Measurements from ENCODE around the gene DDR2.
A peak's percentile ranks its signal among the peaks of the same experiment; 100 is the strongest.
"Not testable (repeated sequence)": the region's sequence is repeated elsewhere in the genome, so short reads cannot be mapped to it uniquely, and the experiment has no call there.

DDR2 gene

DNA sequence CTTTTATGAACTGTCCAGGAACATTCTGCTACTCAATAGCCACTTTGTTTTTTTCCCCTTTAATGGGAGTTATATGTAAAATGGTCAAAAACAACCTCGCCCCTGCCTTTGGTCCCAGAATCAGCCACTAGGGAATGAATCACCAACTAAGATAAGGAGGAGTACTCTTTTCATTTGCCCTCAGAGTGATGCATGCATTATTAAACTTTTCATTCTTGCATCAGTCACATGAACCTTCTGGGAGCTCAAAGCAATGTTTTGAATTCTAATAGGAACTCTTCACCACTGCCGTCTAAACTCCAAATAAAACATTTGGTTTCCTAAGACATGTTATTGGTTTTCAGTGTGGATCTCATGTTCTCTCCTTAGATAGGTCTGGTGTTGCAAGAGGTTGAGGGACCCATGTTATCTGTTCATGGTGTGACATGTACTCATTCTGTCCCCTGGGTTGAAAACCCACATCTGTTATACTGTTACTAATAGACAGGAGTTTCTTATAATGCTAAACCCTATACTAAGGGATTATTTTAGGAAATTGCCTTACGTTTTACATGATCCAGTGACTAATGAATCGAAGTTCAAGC lies 140.4 kb downstream of the DDR2 start:
- no peak for DNase-seq (ENCODE audit: low read depth in 3 of 3)

DNA sequence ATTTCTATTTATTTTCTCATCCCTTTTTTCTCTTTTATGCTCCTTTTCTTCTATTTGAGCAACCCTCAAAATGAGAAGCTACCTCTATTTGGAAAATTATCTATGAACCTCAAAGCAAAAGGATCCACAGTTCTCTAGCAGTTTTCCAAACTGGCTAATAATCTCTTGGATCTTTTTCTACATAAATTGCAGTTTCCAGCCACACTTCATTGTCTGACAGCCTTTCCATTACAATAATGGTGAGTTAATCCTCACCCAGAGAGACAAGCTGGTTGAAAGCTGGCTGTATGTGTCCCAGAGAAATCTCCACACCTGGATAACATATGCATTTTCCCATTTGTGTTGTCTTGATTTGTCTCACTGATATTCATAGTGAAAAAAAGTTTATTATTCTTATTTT lies 141.7 kb downstream of the DDR2 start:
- DNase-seq (ENCODE audit: low read depth in 3 of 3), result no peak

DNA sequence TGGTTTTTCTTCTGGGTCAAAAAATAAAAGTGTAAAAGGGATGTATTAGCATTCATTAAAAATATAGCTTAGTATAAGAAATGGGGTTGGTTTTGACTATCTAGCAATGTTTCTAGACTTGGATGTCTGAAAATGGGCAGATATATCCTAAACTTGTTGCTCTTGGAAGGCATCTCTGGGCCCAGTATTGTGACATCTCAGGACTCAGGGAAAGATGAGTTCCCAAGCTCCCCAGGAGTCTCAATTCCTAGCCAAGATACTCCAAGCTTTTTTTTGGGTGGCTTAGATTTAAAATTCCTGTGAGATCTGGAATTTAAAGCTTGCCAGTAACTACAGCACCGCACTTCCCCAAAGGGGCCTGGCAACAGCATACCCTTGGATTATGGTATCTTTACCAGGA lies 146.8 kb downstream of the DDR2 start:
- DNase-seq (ENCODE audit: low read depth in 3 of 3), result no peak

GRCh38 chr1:162782671-162783070 lies 150.4 kb downstream of the DDR2 start:
- no peak for DNase-seq (ENCODE audit: low read depth in 3 of 3)

GRCh38 chr1:162784926-162785325 lies 152.7 kb downstream of the DDR2 start:
- not testable (repeated sequence) for DNase-seq (ENCODE audit: low read depth in 3 of 3)

- not testable (repeated sequence) for DNase-seq (ENCODE audit: low read depth in 3 of 3)
These were observed 156.5 kb downstream of the DDR2 start for GRCh38 chr1:162788783-162789182.

DNA sequence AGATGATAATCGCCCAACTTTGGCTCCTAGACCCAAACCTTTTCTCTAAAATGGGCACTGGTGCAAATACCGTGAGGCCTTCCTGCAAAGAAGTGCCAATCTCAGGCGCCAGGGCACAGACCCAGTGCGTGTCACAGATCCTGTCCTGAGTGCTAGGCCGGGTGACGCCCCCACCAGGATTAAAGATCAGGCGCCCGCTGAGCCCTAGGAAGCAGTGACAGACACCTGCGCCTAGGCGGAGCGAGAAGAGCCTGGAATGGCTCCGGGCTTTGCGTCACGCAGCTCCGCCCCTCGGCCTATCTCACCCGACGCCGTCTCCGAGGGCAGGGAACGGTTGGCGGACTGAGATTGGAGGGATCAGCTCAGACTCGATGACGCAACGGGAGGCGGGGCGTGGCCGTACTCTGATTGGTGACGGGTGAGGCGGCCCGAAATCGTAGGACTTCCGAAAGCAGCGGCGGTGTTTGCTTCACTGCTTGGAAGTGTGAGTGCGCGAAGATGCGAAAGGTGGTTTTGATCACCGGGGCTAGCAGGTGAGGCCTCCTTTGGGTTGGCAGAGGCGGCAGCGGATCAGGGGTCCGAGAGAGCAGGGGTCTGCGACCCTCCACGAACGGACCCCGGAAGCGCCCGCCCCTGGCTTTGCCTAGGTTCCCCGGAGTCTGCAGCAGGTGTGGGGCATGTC lies 158.2 kb downstream of the DDR2 start, which contains the start of gene HSD17B7:
HSD17B7 (plus strand) TSS at position 400 of the 682 bp plus-strand sequence; CDS start at position 499, 99 bp downstream.
- DNase-seq (ENCODE audit: low read depth in 3 of 3), result peak; percentile 38 to 62 (median 49)

GRCh38 chr1:162790985-162791357 lies 158.7 kb downstream of the DDR2 start:
- DNase-seq (ENCODE audit: low read depth in 3 of 3), result not testable (repeated sequence)

- DNase-seq (ENCODE audit: low read depth in 3 of 3), result not testable (repeated sequence)
These were observed 162.0 kb downstream of the DDR2 start for GRCh38 chr1:162794284-162794683.

- DNase-seq (ENCODE audit: low read depth in 3 of 3), result not testable (repeated sequence)
These were observed 164.5 kb downstream of the DDR2 start for GRCh38 chr1:162796617-162797279.

DNA sequence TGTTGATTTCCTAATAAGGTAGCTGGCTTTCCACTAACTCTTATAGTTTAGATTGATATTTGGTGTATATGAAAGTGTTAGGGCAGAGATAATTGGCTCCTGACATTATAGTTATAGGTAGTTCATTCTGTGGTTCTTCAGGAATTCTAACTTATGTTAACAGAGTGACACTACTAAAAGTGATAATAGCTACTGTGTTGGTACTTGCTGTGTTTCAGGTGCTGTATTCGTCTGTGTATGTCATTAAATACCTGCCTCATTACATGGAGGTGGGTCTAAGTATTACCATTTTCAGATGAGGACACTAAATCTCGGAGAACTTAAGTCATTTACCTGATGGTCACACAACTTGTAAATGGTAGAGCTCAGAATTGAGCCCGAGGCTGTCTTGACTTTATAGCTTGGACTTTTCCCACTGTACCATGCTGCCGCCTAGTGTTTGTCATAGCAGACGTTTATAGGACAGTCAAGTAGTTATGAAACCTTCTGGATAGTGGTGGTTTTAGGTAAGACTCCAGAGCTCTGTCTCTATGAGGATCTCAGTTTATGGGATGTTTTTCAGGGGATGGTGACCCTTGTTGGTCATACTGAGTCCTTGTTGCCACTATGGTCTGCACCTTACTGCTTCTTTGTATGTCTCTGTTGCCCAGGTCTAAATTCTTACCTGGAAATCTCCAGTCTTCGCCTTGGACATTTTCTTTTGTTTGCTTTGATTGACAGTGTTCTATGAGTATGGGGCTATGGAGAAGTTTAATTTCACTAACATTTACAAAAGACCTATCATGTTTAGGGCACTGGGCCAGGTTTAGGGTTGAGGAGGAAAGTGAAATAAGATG lies 167.9 kb downstream of the DDR2 start:
- not testable (repeated sequence) for DNase-seq (ENCODE audit: low read depth in 3 of 3)

GRCh38 chr1:162807503-162807902 lies 175.2 kb downstream of the DDR2 start:
- not testable (repeated sequence) for DNase-seq (ENCODE audit: low read depth in 3 of 3)

- not testable (repeated sequence) for DNase-seq (ENCODE audit: low read depth in 3 of 3)
These were observed 180.1 kb downstream of the DDR2 start for GRCh38 chr1:162812357-162812756.

DNA sequence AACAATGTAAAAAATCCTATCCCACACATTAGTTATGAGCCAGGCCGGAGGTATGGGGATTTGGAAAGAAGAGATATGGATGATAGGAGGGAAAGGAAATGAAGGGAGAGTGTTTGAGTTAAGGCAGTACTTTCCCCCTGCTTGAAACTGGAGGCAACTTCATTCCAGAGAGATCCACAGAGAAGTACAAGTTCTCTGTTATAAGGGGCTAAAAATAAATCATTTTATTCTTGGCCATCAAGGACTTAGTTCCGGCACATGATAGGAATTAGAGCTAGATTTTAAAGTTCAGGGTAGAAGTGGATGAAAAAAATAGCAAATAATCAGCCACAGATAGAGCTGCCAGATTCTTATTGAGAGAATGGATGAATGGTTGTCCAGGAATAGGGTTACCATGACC lies 185.9 kb downstream of the DDR2 start:
- not testable (repeated sequence) for DNase-seq (ENCODE audit: low read depth in 3 of 3)

- DNase-seq (ENCODE audit: low read depth in 3 of 3), result not testable (repeated sequence)
These were observed 186.4 kb downstream of the DDR2 start for GRCh38 chr1:162818666-162819065.

DNA sequence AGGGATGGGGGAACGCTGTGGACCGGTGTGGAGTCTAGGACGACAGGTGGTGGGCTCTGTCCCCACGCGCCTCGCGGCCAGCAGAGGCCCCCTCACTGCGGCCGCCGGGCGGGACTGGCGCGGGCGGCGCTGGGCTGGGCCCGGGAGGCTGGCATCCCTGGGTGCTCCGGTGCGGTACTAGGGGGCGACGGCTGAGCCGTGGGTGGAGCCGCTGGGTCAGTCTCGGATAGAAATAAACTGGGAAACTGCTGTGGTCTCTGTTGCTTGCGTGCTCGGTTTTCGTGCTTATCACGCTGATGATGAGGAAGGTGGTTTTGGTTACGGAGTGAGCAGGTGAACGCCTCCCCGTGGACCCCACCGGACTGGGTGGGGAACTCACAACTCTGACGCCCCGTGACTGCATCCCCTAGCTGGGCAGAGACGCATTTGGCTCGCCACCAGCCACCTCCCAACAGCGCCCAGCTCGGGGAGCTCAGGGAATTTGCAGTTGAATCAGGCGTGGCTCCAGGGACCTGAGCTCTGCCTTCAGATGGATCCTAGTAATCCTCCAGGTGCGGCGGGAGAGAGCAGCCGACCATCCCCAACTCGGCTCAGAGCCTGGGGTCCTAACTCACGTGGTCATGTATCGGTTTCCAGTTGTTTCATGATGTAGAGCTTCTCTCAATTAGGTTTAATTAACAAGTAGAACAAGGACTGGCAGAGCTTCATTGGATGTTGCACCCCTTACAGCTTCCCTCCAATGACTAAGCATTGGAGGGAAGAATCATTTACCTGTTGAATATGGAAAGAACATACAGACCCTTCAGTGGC lies 190.3 kb downstream of the DDR2 start:
- no peak for DNase-seq (ENCODE audit: low read depth in 3 of 3)

- no peak for DNase-seq (ENCODE audit: low read depth in 3 of 3)
These were observed 191.0 kb downstream of the DDR2 start for GRCh38 chr1:162823231-162823630.

- DNase-seq (ENCODE audit: low read depth in 3 of 3), result no peak
These were observed 191.7 kb downstream of the DDR2 start for GRCh38 chr1:162823771-162824525.

GRCh38 chr1:162829268-162829667 lies 197.0 kb downstream of the DDR2 start:
- DNase-seq (ENCODE audit: low read depth in 3 of 3), result no peak

GRCh38 chr1:162832470-162832869 lies 200.2 kb downstream of the DDR2 start:
- no peak for DNase-seq (ENCODE audit: low read depth in 3 of 3)

Data from stimulated activated CD4-positive, alpha-beta T cell treated with anti-CD3 and anti-CD28 coated beads, TNF-alpha, amount 100 ng/mL, for 4 hours (primary cell).